Panc1 (cell line): Measurements from ENCODE around the gene FA2H. TPM values are rescaled to one million over a fixed set of nuclear protein-coding genes. Genes with fewer than 3 reads are reported as not detected.

Experiments used
- ATAC-seq: fragments of 200-7000 bp; cut with Tn5 transposase; 2 replicates; pipeline ENCODE4 v1.9.1; 2020; ENCODE audit warnings: mild to moderate bottlenecking, moderate library complexity
- BruUV-seq: library from RNA; stranded (reverse); fragments of 400-500 nt; replicated peaks from 2 replicates; lab custom pipeline; 2021; lab: Mats Ljungman, UMichigan
- CTCF ChIA-PET: fragments of 300-600 bp; sonication (Branson Sonifier 250); formaldehyde crosslinking; loops from one replicate; lab custom pipeline; 2022; ENCODE audit warnings: antibody characterized with exemption; lab: Charles Lee
- POLR2A ChIA-PET: fragments of 300-600 bp; sonication (Branson Sonifier 250); formaldehyde crosslinking; loops from one replicate; lab custom pipeline; 2022; ENCODE audit warnings: antibody characterized with exemption; lab: Charles Lee
- DNase-seq: peaks from one replicate; pipeline ENCODE4 v3.0.0-alpha.2; 2010; ENCODE audit warnings: low read depth, low spot score
- H3K27ac ChIP-seq: 2 replicates; pipeline ENCODE4 v1.5.1; 2011; ENCODE audit warnings: mild to moderate bottlenecking, low read length, inconsistent platforms
- H3K27me3 ChIP-seq: fragments of 200-500 bp; sonication (Bioruptor generic); 2 replicates; pipeline ENCODE4 v1.6.0; 2014; ENCODE audit warnings: low read length, inconsistent platforms; ENCODE audit not compliant: control insufficient read depth, insufficient read depth
- H3K36me3 ChIP-seq: fragments of 200-500 bp; sonication (Bioruptor generic); 2 replicates; pipeline ENCODE4 v1.5.1; 2014; ENCODE audit warnings: inconsistent platforms, mild to moderate bottlenecking, low read length, moderate library complexity; ENCODE audit not compliant: control insufficient read depth, insufficient read depth
- H3K4me1 ChIP-seq: 2 replicates; pipeline ENCODE4 v1.5.1; 2011; ENCODE audit warnings: inconsistent platforms, mild to moderate bottlenecking, low read length, moderate library complexity; ENCODE audit not compliant: control insufficient read depth, insufficient read depth
- H3K4me3 ChIP-seq, 2 experiments: 2 replicates each; pipeline ENCODE4 v1.5.1; 2011 to 2012; ENCODE audit warnings: low read depth in 2 of 2, low read length in 2 of 2, mild to moderate bottlenecking in 2 of 2, inconsistent platforms in 1 of 2, moderate library complexity in 1 of 2
- H3K9me3 ChIP-seq: fragments of 200-500 bp; sonication (Bioruptor generic); 2 replicates; pipeline ENCODE4 v1.5.1; 2014; ENCODE audit warnings: low read depth, mild to moderate bottlenecking, inconsistent platforms, low read length, moderate library complexity; ENCODE audit not compliant: control insufficient read depth, insufficient read depth
- POLR2AphosphoS5 ChIP-seq: IDR thresholded peaks from 2 replicates; pipeline ENCODE4 v1.6.1; 2012; ENCODE audit warnings: mild to moderate bottlenecking, low read depth, low read length, moderate library complexity
- SIN3A ChIP-seq: IDR thresholded peaks from 2 replicates; pipeline ENCODE4 v1.6.1; 2012; ENCODE audit warnings: low read depth, mild to moderate bottlenecking, low read length, moderate library complexity, borderline replicate concordance; ENCODE audit not compliant: insufficient read depth
- TCF7L2 ChIP-seq: IDR thresholded peaks from 2 replicates; pipeline ENCODE4 v1.6.1; 2011; ENCODE audit warnings: mild to moderate bottlenecking, low read depth, low read length, inconsistent platforms
- in situ Hi-C: cut with HindIII; loops from 2 replicates; pipeline ENCODE4 v1.10.0; 2016; ENCODE audit warnings: low sequenced_read_pairs, low pct_unique_long_range_greater_than_20kb
- intact Hi-C: fragments of 100-400 bp; cut with micrococcal nuclease; formaldehyde crosslinking; loops from one replicate; pipeline ENCODE4 v1.10.0; 2022; ENCODE audit not compliant: unreplicated experiment
- total RNA-seq: library from RNA; stranded (reverse); gene quantifications from one replicate; pipeline ENCODE4 v1.2.1, GENCODE V29; 2021; ENCODE audit not compliant: unreplicated experiment
- TF ChIP-seq, protein P1 (sequence below), 2 experiments: IDR thresholded peaks; 2 replicates each; pipeline ENCODE4 v1.6.1; 2011 to 2012; ENCODE audit warnings: low read depth in 2 of 2, control low read depth in 1 of 2, low read length in 1 of 2, mild to moderate bottlenecking in 1 of 2, moderate library complexity in 1 of 2; ENCODE audit not compliant: insufficient read depth in 1 of 2
- TF ChIP-seq, protein P2 (sequence below): fragments of 450-650 bp; IDR thresholded peaks from 2 replicates; pipeline ENCODE4 v1.5.1; 2017; ENCODE audit warnings: mild to moderate bottlenecking

The FA2H gene
- total RNA-seq, 1 experiment from 2014 or later = 0.15 TPM

DNA sequence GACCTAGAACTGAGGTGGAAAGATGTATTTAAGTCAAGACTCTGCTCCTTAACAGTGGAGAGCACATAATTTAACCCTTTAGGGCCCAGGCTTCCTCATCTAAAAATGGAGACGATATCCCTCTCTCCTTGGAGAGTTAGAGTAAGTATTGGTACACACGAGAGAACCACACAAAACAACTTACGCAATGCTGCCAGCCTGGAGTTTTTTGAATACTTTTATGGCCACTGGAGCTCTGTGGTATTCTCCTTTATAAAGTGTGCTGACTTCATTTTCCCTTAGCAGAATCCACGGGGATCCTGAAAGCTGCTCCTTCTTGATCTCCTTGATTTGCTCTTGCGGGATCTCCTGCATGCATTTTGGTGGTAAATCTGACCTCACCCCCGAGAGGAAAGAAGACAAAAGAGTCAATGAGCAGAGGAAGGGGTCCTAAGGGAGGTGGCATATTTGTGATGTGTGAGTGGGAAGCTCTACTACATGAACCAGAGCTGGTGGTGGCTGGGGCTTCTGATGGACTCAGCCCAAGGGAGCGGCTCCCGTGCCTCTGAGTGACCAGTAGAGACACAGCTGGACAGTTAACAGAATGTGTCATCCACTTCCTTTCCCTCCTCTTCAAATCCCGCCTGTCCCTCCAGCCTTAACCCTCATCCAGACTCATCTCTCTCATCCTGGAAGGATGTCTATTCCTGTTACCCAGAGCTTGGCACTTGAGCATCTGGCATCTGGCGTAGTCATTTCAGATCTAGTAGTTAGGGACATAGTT is 83.3 kb downstream of the FA2H start:
- Histone ChIP-seq H3K36me3 (no peaks in the 10 kb centered on the region), H3K9me3 (no peaks in the 10 kb centered on the region), H3K27me3 (no peaks in the 10 kb centered on the region), H3K4me3 (no peak overlapping the region), H3K4me1 (no peaks in the 10 kb centered on the region), H3K27ac (no peak overlapping the region)
- DNase-seq = no peak
- ChIA-PET POLR2A (no interaction called here), CTCF (interaction anchor here (1.9 kb wide), 1 partner anchor 25 kb away, joined by 4 read pairs; the partner anchor contains the start of gene RFWD3)
- no TSS peak for BruUV-seq
- in situ Hi-C loops = no loop called here
- no peak for TF ChIP-seq SIN3A
- TF ChIP-seq, protein P1, sequence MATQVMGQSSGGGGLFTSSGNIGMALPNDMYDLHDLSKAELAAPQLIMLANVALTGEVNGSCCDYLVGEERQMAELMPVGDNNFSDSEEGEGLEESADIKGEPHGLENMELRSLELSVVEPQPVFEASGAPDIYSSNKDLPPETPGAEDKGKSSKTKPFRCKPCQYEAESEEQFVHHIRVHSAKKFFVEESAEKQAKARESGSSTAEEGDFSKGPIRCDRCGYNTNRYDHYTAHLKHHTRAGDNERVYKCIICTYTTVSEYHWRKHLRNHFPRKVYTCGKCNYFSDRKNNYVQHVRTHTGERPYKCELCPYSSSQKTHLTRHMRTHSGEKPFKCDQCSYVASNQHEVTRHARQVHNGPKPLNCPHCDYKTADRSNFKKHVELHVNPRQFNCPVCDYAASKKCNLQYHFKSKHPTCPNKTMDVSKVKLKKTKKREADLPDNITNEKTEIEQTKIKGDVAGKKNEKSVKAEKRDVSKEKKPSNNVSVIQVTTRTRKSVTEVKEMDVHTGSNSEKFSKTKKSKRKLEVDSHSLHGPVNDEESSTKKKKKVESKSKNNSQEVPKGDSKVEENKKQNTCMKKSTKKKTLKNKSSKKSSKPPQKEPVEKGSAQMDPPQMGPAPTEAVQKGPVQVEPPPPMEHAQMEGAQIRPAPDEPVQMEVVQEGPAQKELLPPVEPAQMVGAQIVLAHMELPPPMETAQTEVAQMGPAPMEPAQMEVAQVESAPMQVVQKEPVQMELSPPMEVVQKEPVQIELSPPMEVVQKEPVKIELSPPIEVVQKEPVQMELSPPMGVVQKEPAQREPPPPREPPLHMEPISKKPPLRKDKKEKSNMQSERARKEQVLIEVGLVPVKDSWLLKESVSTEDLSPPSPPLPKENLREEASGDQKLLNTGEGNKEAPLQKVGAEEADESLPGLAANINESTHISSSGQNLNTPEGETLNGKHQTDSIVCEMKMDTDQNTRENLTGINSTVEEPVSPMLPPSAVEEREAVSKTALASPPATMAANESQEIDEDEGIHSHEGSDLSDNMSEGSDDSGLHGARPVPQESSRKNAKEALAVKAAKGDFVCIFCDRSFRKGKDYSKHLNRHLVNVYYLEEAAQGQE (IDR thresholded peaks at IDR 0.05; ENCODE audit: insufficient read depth in 1 of 2, low read depth in 2 of 2, low read length in 1 of 2) = no peak
- no peak for TF ChIP-seq POLR2AphosphoS5
- no peak for TF ChIP-seq TCF7L2
- TF ChIP-seq, protein P2, sequence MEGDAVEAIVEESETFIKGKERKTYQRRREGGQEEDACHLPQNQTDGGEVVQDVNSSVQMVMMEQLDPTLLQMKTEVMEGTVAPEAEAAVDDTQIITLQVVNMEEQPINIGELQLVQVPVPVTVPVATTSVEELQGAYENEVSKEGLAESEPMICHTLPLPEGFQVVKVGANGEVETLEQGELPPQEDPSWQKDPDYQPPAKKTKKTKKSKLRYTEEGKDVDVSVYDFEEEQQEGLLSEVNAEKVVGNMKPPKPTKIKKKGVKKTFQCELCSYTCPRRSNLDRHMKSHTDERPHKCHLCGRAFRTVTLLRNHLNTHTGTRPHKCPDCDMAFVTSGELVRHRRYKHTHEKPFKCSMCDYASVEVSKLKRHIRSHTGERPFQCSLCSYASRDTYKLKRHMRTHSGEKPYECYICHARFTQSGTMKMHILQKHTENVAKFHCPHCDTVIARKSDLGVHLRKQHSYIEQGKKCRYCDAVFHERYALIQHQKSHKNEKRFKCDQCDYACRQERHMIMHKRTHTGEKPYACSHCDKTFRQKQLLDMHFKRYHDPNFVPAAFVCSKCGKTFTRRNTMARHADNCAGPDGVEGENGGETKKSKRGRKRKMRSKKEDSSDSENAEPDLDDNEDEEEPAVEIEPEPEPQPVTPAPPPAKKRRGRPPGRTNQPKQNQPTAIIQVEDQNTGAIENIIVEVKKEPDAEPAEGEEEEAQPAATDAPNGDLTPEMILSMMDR = no peak
- intact Hi-C loops = no loop called here
- ATAC-seq = no peak

DNA sequence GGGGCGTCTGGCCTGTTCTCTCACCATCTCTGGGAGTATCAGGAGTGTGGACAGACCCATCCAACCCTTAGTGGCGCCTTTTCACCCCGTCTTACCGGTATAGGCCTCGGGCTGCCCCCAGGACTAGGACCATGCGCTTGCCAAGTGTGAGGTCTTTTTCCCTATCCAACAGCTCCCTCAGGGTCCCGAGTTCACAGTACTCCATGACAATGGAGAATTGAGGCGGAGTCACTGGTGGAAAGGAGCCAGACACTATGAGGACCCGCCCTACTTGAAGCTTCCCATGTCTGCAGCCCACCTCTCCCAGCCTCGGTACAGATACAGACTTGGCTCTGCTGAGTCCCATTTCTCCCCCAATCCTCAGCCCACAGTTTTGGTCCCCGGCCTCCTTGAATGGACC is 92.1 kb downstream of the FA2H start:
- ChIA-PET CTCF (no interaction called here), POLR2A (no interaction called here)
- H3K27me3 ChIP-seq = no peaks in the 10 kb centered on the region
- BruUV-seq = no TSS peak
- TF ChIP-seq SIN3A (no peak), POLR2AphosphoS5 (no peak), TCF7L2 (no peak)
- TF ChIP-seq, protein P2 = no peak
- TF ChIP-seq, protein P1 (IDR thresholded peaks at IDR 0.05; ENCODE audit: insufficient read depth in 1 of 2, low read depth in 2 of 2, low read length in 1 of 2) = no peak
- H3K4me3 ChIP-seq = no peak overlapping the region
- H3K4me1 ChIP-seq = no peaks in the 10 kb centered on the region; the same call in 1 of the 2 replicates
- no peaks in the 10 kb centered on the region for H3K9me3 ChIP-seq
- no peak overlapping the region for H3K27ac ChIP-seq
- intact Hi-C loops (no loop called here), in situ Hi-C loops (no loop called here)
- ATAC-seq (no peak), DNase-seq (no peak)
- H3K36me3 ChIP-seq = no peaks in the 10 kb centered on the region
